CD4-positive, alpha-beta T cell treated with Interleukin-10 for 1 hour (primary cell): ENCODE results near the gene ALDH1L2.

ENCODE experiments used
- DNase-seq: peaks from one replicate; pipeline ENCODE4 v3.0.0-alpha.2; 2020

ALDH1L2 gene

DNA sequence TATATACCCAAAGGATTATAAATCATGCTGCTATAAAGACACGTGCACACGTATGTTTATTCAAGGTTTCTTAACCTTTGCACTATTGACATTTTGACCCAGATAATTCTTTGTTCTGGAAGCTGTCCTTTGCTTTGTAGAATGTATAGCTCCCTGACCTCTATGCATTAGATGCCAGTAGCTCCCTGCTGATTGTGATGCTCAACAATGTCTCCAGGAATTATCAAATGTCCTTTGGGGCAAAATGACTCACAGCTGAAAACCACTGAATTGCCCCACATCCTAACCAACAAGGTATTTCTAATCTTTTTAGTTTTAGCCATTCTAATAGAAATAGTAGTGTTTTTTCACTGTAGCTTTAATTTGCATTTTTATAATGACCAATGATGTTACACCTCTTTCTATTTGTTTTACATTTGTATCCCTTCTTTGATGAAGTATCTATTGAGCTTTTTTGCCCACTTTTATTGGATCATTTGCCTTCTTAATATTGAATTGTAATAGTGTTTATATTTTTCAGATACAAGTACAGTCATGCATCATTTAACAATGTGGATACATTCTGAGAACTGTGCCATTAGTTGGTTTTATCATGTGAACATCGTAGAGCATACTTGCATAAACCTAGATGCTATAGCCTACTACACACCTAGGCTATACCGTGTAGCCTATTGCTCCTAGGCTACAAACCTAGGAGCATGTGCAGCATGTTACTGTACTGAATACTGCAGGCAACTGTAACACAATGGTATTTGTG, 108.5 kb downstream of the ALDH1L2 start:
- DNase-seq = no peak

DNA sequence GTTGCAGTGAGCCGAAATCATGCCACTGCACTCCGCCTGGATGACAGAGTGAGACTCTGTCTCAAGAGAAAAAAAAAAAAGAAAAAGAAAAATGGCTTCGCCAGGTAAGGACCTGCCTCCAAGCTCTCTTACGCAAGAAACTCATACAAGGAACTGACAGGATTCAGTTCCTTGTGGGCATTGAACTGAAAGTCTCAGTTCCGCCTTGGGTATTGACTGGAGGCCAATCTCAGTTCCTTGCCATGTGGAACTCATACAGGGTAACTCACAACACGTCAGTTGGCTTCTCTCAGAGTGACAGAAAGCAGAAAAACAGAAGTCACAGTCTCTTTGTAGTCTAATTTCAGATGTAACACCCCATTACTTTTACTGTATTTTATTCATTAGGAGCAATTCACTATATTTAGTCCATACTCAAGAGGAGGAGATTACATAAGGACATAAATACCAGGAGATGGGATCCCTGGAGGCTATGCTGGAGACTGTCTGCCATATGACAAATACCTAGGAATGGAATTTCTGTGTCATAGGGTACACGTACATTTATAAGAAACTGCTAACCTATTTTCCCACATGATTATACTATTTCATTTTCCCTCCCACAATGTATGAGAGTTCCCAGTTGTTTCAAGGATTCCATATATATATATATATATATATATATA, 109.5 kb downstream of the ALDH1L2 start:
- peak; percentile 23 for DNase-seq

DNA sequence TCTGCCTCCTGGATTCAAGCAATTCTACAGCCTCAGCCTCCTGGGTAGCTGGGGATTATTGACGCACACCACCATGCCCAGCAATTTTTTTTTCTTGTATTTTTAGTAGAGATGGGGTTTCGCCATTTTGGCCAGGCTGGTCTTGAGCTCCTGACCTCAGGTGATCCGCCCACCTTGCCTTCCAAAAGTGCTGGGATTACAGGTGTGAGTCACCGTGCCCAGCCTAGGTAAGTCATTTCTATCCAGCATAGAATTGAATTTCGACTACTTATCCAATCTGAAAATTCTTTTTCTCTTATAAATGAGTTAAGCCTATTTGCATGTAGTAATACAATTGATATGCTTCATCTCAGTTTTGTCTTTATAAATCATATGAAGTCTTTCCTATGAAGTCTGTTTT, 111.0 kb downstream of the ALDH1L2 start:
- DNase-seq = no peak

DNA sequence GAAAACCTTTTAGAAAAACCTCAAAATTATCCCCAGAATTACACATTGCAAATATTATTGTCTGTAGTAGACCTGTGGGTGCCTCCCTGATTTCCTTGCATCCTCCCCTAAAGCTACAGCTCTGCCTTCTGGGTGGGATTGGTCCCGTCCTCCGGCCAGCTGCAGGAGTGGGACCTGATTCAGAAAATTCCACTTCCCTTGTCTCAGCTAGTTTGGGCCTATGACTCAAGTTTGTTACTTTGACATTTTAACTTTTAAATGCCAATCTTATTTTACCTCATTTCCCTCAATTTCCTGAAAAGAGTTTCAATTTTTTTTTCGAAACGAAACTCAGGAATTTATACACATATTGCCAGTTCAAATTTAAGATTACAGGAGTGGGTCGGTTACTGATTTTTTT, 113.0 kb downstream of the ALDH1L2 start:
- DNase-seq = no peak
